PC-9 (cell line): Measurements from ENCODE around the gene FKBP7.

Source experiments
- EZH2 ChIP-seq: fragments of 200-600 bp; sonication (generic); IDR thresholded peaks from 2 replicates; pipeline ENCODE4 v1.8.0; 2017; ENCODE audit warnings: antibody characterized with exemption, low read depth
- TF ChIP-seq, protein P1 (sequence below): fragments of 200-600 bp; sonication (generic); conservative IDR thresholded peaks from 2 replicates; pipeline ENCODE4 v1.6.1; 2017; ENCODE audit warnings: mixed run types, antibody characterized with exemption, mild to moderate bottlenecking, moderate library complexity

DNA sequence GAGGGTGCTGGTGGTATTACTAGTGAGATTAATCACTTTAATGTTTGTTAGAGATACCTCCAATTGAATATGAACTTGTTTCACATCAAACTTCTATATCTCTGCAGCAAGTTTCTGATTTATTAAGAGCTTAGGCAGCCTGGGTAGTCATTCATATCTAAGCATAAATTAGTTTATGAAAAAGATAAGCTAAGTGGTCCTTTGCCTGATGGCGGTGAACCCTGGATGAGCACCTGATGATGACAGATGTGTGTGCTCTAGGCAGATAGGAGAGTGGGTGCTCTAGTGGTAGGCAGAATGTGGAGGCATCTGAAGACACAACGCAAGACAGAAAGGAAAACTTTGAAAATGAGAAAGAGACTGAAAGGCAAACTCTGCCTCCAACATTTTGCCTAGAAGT, 5.0 kb downstream of the FKBP7 start:
- TF ChIP-seq, protein P1, sequence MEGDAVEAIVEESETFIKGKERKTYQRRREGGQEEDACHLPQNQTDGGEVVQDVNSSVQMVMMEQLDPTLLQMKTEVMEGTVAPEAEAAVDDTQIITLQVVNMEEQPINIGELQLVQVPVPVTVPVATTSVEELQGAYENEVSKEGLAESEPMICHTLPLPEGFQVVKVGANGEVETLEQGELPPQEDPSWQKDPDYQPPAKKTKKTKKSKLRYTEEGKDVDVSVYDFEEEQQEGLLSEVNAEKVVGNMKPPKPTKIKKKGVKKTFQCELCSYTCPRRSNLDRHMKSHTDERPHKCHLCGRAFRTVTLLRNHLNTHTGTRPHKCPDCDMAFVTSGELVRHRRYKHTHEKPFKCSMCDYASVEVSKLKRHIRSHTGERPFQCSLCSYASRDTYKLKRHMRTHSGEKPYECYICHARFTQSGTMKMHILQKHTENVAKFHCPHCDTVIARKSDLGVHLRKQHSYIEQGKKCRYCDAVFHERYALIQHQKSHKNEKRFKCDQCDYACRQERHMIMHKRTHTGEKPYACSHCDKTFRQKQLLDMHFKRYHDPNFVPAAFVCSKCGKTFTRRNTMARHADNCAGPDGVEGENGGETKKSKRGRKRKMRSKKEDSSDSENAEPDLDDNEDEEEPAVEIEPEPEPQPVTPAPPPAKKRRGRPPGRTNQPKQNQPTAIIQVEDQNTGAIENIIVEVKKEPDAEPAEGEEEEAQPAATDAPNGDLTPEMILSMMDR = no peak
- TF ChIP-seq EZH2 = no peak
